HL-60 (cell line): ENCODE data around the gene MED13L.

Source experiments
- GABPA ChIP-seq: IDR thresholded peaks from 2 replicates; pipeline ENCODE4 v1.6.1; 2012; ENCODE audit warnings: low read depth
- POLR2AphosphoS5 ChIP-seq: IDR thresholded peaks from 2 replicates; pipeline ENCODE4 v1.6.1; 2012; ENCODE audit warnings: low read depth
- TF ChIP-seq, protein P1 (sequence below): IDR thresholded peaks from one replicate; pipeline ENCODE4 v1.5.1; 2011; ENCODE audit warnings: low read length, control low read depth, inconsistent platforms; ENCODE audit not compliant: insufficient read depth
- TF ChIP-seq, protein P2 (sequence below): IDR thresholded peaks from 2 replicates; pipeline ENCODE4 v1.6.1; 2012; ENCODE audit warnings: low read depth; ENCODE audit not compliant: insufficient replicate concordance

DNA sequence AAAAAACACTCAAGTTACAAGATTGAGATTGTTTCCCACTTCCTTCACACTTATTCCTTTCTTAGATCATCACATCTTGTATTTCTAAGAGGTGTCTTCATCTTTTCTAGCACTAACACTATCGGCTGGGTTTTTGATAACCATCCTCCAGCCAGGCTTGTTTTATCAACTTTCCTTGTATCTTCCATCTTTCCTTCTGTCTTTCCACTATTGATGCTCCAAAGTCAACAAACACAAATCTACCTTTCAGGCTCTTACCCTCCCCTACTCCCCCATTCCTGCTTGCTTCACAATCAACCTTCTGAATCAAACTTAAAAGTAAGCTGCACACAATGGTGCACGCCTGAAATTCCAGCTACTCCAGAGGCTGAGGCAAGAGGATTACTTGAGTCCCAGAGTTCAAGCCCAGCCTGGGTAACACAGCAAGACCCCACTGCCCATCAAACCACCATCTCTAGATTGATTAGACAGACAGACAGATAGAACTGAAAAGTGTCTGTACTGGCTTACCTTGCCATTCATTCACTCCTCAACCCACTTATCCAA lies 12.9 kb downstream of the MED13L start:
- TF ChIP-seq, protein P1, sequence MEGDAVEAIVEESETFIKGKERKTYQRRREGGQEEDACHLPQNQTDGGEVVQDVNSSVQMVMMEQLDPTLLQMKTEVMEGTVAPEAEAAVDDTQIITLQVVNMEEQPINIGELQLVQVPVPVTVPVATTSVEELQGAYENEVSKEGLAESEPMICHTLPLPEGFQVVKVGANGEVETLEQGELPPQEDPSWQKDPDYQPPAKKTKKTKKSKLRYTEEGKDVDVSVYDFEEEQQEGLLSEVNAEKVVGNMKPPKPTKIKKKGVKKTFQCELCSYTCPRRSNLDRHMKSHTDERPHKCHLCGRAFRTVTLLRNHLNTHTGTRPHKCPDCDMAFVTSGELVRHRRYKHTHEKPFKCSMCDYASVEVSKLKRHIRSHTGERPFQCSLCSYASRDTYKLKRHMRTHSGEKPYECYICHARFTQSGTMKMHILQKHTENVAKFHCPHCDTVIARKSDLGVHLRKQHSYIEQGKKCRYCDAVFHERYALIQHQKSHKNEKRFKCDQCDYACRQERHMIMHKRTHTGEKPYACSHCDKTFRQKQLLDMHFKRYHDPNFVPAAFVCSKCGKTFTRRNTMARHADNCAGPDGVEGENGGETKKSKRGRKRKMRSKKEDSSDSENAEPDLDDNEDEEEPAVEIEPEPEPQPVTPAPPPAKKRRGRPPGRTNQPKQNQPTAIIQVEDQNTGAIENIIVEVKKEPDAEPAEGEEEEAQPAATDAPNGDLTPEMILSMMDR: no peak
- TF ChIP-seq POLR2AphosphoS5 (no peak), GABPA (no peak)
- TF ChIP-seq, protein P2, sequence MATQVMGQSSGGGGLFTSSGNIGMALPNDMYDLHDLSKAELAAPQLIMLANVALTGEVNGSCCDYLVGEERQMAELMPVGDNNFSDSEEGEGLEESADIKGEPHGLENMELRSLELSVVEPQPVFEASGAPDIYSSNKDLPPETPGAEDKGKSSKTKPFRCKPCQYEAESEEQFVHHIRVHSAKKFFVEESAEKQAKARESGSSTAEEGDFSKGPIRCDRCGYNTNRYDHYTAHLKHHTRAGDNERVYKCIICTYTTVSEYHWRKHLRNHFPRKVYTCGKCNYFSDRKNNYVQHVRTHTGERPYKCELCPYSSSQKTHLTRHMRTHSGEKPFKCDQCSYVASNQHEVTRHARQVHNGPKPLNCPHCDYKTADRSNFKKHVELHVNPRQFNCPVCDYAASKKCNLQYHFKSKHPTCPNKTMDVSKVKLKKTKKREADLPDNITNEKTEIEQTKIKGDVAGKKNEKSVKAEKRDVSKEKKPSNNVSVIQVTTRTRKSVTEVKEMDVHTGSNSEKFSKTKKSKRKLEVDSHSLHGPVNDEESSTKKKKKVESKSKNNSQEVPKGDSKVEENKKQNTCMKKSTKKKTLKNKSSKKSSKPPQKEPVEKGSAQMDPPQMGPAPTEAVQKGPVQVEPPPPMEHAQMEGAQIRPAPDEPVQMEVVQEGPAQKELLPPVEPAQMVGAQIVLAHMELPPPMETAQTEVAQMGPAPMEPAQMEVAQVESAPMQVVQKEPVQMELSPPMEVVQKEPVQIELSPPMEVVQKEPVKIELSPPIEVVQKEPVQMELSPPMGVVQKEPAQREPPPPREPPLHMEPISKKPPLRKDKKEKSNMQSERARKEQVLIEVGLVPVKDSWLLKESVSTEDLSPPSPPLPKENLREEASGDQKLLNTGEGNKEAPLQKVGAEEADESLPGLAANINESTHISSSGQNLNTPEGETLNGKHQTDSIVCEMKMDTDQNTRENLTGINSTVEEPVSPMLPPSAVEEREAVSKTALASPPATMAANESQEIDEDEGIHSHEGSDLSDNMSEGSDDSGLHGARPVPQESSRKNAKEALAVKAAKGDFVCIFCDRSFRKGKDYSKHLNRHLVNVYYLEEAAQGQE: no peak
